Metanephros (tissue), 2 donors: Measurements from ENCODE around the gene HOXB3. TPM values are rescaled to one million over a fixed set of nuclear protein-coding genes. Genes with fewer than 3 reads are reported as not detected.

Experiments
- small RNA-seq: library from RNA; depleted of rRNA; stranded (forward); fragments of <200 nt; gene quantifications from one replicate; pipeline ENCODE3, GENCODE V24; 2014; ENCODE audit warnings: low replicate concordance
- total RNA-seq: library from RNA; depleted of rRNA; stranded (reverse); fragments of >200 nt; gene quantifications from one replicate; pipeline ENCODE4 v1.2.3, GENCODE V29; 2014

HOXB3 gene
- 79.5 TPM for total RNA-seq

DNA sequence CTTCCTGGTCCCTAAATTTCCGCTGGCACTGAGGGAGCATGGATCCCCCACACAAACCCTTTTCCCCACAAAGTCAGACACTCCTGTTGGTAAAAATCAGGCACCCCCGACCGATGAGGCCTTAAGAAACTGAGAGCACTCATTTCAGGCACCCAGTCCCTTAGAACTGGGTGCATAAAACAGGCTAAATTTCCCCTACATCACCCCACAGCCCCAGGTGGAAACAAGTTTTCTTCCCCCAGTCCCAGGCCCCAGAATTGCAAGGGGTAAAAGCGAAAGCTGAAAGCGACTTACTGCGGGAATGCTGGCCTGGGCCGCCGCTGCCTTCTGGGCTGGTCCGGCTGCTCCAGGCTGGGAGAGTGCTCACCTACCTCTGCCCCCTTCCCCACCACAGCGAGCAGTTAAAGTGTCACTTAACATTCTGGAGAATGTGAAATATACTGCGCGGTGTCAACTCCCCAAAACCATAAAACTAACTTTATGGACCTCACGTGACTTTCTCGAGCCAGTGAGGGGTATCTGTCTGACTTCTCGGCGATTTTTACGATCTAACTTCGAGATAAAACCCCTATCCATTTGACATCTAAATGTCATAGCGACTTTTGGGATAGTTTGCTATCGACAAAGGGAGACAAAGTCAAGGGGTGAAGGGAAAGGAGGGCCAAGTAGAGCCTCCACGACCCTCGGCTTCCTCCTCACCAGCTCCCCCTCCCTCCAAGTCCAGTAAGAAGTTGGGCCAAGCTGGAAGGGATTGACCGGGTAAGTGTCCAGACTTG lies at the start of gene HOXB3:
Gene HOXB3, minus strand, starts transcription at position 411 of the 776 bp plus-strand sequence. CDS start 37,767 bp downstream, outside the sequence.

DNA sequence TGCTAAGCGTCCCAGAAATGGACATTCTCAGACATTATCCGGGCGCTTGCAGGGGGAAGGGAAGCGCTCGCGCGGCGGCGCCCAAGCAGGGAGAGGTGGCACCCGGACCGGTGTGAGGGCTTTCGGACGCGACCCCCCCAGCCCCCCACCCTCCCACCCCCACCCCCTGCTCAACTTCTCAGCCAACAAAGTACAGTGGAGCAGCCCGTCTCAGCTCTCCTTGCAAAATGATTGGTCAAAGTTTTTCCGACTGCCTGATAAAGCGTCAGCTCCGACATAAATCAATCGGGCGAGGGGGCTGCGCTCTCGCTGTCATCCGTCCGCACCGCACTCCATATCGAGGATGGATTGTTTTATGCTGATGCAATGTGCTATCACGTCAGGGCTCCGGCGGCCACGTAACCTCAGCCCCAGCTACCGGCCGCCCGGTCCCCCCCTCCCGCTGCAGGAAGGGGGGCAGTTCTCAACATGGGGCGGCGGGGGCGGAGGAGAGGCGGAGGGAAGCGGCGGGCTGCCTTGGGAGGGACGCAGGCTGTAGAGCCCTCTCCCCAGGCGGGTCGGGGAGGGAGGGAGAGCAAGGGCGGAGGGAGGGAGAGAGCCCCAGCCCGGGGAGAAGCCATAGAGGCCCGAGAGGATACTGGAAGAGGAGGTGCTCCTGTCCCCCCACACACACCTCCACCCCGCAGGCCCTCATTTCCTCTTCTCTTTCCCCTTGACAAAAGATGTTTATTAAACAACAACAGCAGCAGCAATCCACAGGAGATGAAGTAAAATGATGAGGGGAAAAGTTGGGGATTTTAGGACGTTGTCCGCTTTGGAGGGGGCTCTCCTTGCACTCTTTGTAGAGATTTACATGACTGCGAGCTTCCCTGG lies 36.4 kb upstream of the HOXB3 start, which contains the start of gene HOXB9:
Gene HOXB9, minus strand, starts transcription at position 114 of the 873 bp plus-strand sequence. Its CDS starts 89 bp downstream, at position 25.

DNA sequence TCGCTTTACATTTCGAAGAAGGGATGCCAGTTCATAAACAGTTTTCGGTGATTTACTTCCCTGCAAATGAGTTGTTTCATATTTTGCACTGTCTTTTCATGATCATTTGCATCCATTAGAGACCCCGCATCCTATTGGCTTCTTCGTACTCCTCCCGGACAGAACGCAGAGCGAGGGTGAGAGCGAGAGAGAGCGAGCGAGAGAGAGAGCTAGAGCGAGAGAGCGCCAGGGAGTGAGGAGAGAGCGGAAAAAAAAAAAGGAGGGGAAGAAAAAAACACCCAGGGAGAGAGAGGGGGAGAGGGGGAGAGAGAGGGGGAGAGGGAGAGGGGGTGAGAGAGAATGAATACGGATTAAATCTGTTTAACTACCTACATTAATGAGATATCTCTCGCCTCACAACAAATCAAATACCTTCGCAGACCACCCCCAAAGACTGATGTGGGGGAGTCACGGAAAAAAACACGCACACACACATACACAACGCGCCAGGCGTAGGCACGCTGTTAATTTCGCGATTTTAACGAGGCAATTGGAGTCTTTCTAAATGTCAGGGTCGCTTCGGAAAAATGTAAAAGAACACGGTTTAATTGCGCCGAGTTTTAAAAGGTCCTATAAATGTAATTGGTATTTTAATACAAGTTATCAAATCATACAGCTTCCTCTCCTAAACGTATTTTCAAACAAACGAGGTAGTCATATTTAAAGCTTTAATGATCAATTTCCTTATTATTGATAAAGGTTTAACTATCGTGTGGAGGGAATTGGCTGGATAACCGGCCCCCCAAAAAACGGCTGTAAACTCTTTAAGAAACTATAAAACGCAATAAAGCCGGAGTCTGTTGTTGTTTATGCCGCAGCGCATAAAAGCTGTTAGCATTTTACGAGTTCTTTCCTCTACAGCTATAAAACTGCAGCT lies 25.3 kb upstream of the HOXB3 start, which contains the start of gene HOXB8:
Gene HOXB8, minus strand, starts transcription at position 246 of the 916 bp plus-strand sequence. CDS start 588 bp downstream, outside the sequence.

DNA sequence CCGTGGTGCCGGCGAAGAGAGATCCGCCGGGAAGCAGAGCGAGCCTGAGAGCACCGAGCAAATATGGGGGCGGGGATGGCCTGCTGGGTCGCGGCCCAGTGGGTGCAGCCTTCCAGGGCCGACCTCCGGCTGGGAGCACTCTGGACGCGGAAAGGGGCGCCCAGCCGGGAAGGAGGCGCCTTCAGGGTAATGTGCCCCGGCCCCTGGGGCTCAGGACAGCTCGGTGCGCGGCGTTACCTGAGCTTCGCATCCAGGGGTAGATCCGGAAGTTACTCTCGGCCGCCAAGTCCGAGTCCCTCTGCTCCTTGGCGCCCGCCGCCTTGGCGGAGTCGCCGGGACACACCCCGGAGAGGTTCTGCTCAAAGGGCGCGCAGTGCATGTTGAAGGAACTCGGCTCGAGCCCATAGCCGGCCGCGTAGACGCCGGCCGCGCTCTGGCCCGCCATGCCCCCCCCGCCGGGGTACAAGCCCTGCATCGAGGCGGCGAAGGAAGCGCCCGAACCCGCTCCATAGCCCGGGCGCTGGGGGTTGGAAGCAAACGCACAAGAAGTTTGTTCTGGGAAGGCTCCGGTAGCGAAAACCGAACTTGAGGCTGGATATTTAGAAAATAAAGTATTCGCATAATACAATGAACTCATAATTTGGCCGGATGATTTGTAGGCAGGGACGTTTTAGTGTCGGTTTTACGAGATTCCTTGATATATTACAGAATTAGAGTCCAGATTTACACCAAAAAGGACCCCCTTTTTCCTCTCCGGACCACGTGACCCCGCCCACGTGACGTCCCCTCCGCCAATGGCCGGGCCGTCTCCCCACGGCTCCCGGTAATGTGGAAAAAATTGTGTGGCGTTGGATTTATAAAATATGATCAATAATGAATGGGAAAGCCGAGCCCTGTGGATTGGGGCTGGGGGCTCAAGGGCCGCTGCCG lies 20.5 kb upstream of the HOXB3 start, which contains the start of gene HOXB7:
Gene HOXB7, minus strand, starts transcription at position 736 of the 930 bp plus-strand sequence. Its CDS starts 99 bp downstream, at position 637.

DNA sequence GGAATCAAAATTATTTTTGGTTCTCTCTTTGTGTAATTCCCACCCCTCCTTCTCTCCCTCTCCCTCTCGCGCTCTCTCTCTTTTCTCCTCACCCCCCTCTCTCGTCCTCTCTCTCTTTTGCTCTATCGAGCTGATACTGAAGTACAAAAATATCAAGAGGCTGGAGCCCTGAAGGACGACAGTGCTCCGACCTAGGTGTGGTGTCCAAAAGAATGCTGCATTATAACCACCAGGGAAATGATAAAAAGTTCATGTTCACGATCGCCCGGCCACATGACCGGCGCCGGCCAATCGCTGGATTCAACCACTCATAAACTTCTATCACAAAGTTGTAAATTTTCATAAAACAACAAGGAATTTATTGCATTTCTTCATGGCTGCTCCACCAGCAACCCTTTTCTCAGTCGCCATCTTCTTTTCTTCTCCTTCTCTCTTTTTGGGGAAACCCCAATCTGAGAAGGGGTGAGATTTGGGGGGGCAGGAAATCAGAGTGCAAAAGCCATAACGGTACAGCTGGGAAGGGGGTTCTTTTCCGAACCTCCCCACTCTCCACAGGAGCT lies 14.8 kb upstream of the HOXB3 start, which contains the start of gene HOXB6:
Gene HOXB6, minus strand, starts transcription at position 217 of the 560 bp plus-strand sequence. CDS start 6,836 bp downstream, outside the sequence.

DNA sequence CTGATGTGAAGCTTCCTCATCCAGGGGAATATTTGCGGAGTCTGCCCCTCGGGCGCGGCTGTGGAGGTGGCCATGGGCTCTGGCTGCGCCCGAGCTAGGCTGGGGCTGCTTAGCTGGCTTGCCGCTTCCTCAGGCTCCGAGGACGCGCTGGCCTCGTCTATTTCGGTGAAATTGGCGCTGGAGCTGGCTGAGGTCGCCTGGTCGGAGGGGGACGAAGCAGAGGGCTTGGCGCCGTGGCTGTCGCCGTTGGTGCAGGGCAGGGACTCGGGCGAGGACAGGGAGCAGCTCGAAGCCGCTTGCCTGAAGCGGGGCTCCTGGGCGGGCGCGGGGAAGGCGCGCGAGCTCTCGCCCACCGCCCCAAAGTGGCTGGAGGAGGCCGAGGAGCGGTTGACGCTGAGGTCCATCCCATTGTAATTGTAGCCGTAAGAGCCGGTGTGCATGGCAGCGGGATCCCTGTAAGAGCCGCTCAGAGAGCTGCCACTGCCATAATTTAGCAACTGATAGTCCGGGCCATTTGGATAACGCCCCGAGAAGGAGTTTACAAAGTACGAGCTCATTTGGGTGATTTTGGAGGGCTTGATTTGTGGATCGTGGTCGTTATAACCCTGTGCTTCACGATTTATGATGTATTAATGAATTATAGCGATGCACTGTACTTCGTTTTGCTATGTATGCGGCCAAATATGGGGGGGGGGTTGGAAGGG lies 3.2 kb upstream of the HOXB3 start, which contains the start of gene HOXB5:
Gene HOXB5, minus strand, starts transcription at position 654 of the 704 bp plus-strand sequence. Its CDS starts 97 bp downstream, at position 557.

DNA sequence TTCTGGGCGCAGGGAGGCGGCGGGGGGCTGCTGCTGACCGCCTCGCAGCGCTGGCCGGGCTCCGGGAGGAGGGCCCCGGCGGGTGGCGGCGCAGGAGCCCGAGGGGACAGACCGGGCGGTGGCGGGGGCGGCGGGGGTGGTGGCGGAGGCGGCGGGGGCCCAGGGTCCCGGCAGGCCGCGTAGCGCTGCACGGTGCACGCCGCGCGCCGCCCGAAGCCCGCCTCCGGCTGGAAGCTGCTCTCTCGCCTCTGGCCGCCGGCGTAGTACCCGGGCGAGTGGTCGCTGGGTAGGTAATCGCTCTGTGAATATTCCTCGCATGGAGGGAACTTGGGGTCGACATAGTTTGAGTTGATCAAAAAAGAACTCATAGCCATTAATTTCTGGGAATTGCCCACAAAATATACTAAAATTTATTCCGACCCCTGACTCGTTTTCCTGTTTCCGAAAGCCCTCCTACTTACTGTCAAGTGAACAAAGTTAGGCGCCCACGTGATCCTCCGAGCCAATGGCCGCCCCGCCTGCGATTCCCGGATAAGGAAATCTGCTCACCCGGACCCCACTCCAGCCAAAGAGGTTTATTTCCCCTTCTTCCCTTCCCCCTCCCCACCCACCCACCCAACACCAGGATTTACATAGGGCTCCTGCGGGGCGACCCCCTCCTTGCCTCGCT lies 12.0 kb downstream of the HOXB3 start, which contains the start of gene HOXB4:
Gene HOXB4, minus strand, starts transcription at position 405 of the 670 bp plus-strand sequence. Its CDS starts 31 bp downstream, at position 374.

DNA sequence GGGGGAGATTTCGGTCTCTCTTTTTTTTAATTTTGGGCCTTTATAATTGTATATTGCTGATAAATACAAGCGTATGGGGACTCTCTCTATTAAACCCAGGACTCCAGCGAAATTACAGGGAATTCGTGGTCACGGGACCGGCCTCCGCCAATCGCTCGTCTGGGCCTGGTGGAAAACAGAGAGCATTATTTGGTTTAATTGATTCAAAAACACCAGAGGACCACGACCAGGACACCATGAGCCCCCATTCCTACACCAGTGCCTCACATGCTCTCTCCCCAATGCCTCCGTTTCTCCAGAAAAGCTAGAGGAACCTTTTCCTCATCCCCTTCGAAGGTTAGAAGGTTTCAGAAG lies 45.0 kb downstream of the HOXB3 start, which contains the start of gene HOXB2:
Gene HOXB2, minus strand, starts transcription at position 88 of the 354 bp plus-strand sequence. CDS start 198 bp downstream, outside the sequence.

DNA sequence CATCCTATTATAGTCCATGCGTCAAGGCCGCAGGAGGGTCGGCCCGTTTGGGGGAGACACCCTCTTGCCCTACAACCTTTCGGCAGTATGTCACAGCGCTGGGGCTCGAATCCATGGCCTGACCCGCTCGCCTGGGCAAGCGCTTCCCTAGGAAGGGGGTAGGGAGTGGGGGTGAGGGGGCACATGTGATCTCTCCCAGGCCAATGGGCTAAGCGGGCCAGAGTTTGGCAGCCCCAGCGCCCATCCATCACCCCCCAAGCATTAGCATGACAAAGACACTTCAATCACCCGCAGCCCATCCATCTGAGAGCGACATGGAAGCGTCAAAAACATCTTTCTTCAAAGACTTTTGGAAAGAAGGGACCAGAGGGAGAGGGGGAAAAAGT lies 59.2 kb downstream of the HOXB3 start, which contains the start of gene HOXB1:
Gene HOXB1, minus strand, starts transcription at position 125 of the 386 bp plus-strand sequence. Its CDS starts 107 bp downstream, at position 18.

Small RNAs within 50 kb of the gene (small RNA-seq; reads per million reads assigned to genes)
- 0.83 reads per million, percentile 79 among the genes with 10 or more reads in this experiment for gene MIR196A1

Other genes starting within 250 kb of the HOXB3 start
- gene SKAP1, start 160.0 kb downstream of the HOXB3 start, total RNA-seq, result 7.3 TPM
- not detected for gene HOXB1, start 59.2 kb downstream of the HOXB3 start, total RNA-seq
- 39.4 TPM for gene HOXB2, start 45.1 kb downstream of the HOXB3 start, total RNA-seq
- 14.2 TPM for gene HOXB4, start 11.9 kb downstream of the HOXB3 start, total RNA-seq
- gene HOXB5, start 3.5 kb upstream of the HOXB3 start, total RNA-seq, result 3.7 TPM
- 70.7 TPM for gene HOXB6, start 14.7 kb upstream of the HOXB3 start, total RNA-seq
- gene HOXB7, start 20.8 kb upstream of the HOXB3 start, total RNA-seq, result 15.4 TPM
- gene HOXB8, start 25.1 kb upstream of the HOXB3 start, total RNA-seq, result 64.8 TPM
- 20.3 TPM for gene HOXB9, start 36.1 kb upstream of the HOXB3 start, total RNA-seq
- gene PRAC1, start 132.3 kb upstream of the HOXB3 start, total RNA-seq, result not detected
- not detected for gene PRAC2, start 132.9 kb upstream of the HOXB3 start, total RNA-seq
- not detected for gene HOXB13, start 138.5 kb upstream of the HOXB3 start, total RNA-seq
- 0.41 TPM for gene TTLL6, start 227.0 kb upstream of the HOXB3 start, total RNA-seq
- gene CALCOCO2, start 240.8 kb upstream of the HOXB3 start, total RNA-seq, result 40.2 TPM